IMR-90 (cell line): ENCODE results near the gene PRKD1. TPM values are rescaled to one million over a fixed set of nuclear protein-coding genes. Genes with fewer than 3 reads are reported as not detected.

Source experiments
- ATAC-seq: fragments of 200-7000 bp; cut with Tn5 transposase; 2 replicates; pipeline ENCODE4 v1.9.1; 2020; ENCODE audit warnings: low read depth, mild to moderate bottlenecking, moderate library complexity
- BruUV-seq: library from RNA; stranded (reverse); fragments of 400-500 nt; replicated peaks from 2 replicates; lab custom pipeline; 2021; lab: Mats Ljungman, UMichigan
- CTCF ChIA-PET: fragments of 300-600 bp; formaldehyde crosslinking; extraction: SDS; loops from one replicate; lab custom pipeline; 2021; ENCODE audit warnings: antibody characterized with exemption; lab: Yijun Ruan, JAX
- POLR2A ChIA-PET: fragments of 300-600 bp; sonication (Branson Sonifier 250); formaldehyde crosslinking; loops from one replicate; lab custom pipeline; 2022; ENCODE audit warnings: antibody characterized with exemption; ENCODE audit not compliant: unreplicated experiment; lab: Charles Lee
- DNase-seq: peaks from one replicate; pipeline ENCODE4 v3.0.0; 2013
- H2AFZ ChIP-seq: replicated peaks from 2 replicates; pipeline ENCODE3; 2013; ENCODE audit warnings: low read length, mild to moderate bottlenecking; ENCODE audit not compliant: poor library complexity
- H2AK5ac ChIP-seq: 2 replicates; pipeline ENCODE4 v1.6.1; 2013; ENCODE audit warnings: low read depth, low read length, inconsistent platforms
- H2AK9ac ChIP-seq: replicated peaks from 2 replicates; pipeline ENCODE3; 2013; ENCODE audit warnings: mild to moderate bottlenecking, low read depth, low read length, moderate library complexity; ENCODE audit not compliant: poor library complexity
- H2BK120ac ChIP-seq: 2 replicates; pipeline ENCODE4 v1.6.1; 2013; ENCODE audit warnings: low read depth, low read length, inconsistent platforms
- H2BK15ac ChIP-seq: 3 replicates; pipeline ENCODE4 v1.6.1; 2013; ENCODE audit warnings: low read depth, low read length, inconsistent platforms
- H2BK20ac ChIP-seq: 2 replicates; pipeline ENCODE4 v1.6.1; 2013; ENCODE audit warnings: low read depth, mild to moderate bottlenecking, inconsistent platforms, low read length, moderate library complexity
- H2BK5ac ChIP-seq: 2 replicates; pipeline ENCODE4 v1.6.1; 2013; ENCODE audit warnings: mild to moderate bottlenecking, low read depth, low read length, inconsistent platforms; ENCODE audit not compliant: poor library complexity, severe bottlenecking
- H3K14ac ChIP-seq: replicated peaks from 2 replicates; pipeline ENCODE4 v1.6.1; 2013; ENCODE audit warnings: low read depth, low read length, inconsistent platforms
- H3K18ac ChIP-seq: 2 replicates; pipeline ENCODE4 v1.6.1; 2013; ENCODE audit warnings: low read depth, low read length, control low read depth
- H3K23ac ChIP-seq: 2 replicates; pipeline ENCODE4 v1.6.1; 2013; ENCODE audit warnings: low read depth, low read length, inconsistent platforms
- H3K27ac ChIP-seq: 2 replicates; pipeline ENCODE4 v1.5.1; 2013; ENCODE audit warnings: mild to moderate bottlenecking, control low read depth, low read length; ENCODE audit not compliant: insufficient read depth
- H3K27me3 ChIP-seq: 2 replicates; pipeline ENCODE4 v1.6.1; 2013; ENCODE audit warnings: low read length; ENCODE audit not compliant: control insufficient read depth, insufficient read depth
- H3K36me3 ChIP-seq: 2 replicates; pipeline ENCODE4 v1.6.1; 2013; ENCODE audit warnings: low read length, mixed read lengths; ENCODE audit not compliant: control insufficient read depth, insufficient read depth
- H3K4ac ChIP-seq: 2 replicates; pipeline ENCODE4 v1.6.1; 2013; ENCODE audit warnings: low read depth, low read length, inconsistent platforms
- H3K4me1 ChIP-seq: 2 replicates; pipeline ENCODE4 v1.6.1; 2013; ENCODE audit warnings: low read length, mixed read lengths; ENCODE audit not compliant: control insufficient read depth, insufficient read depth
- H3K4me2 ChIP-seq: 2 replicates; pipeline ENCODE4 v1.6.1; 2013; ENCODE audit warnings: low read depth, mild to moderate bottlenecking, control low read depth, low read length, moderate library complexity
- H3K4me3 ChIP-seq: 2 replicates; pipeline ENCODE4 v1.5.1; 2013; ENCODE audit warnings: low read depth, mild to moderate bottlenecking, control low read depth, low read length, moderate library complexity; ENCODE audit not compliant: insufficient read depth
- H3K56ac ChIP-seq: 2 replicates; pipeline ENCODE4 v1.6.1; 2013; ENCODE audit warnings: low read length, inconsistent platforms; ENCODE audit not compliant: insufficient read depth; ENCODE audit errors: extremely low read depth
- H3K79me1 ChIP-seq, 2 experiments: 2 replicates each; pipeline ENCODE4 v1.6.1; 2013; ENCODE audit warnings: low read length in 2 of 2, inconsistent platforms in 1 of 2, low read depth in 1 of 2
- H3K9ac ChIP-seq: 2 replicates; pipeline ENCODE4 v1.6.1; 2013; ENCODE audit warnings: low read depth, low read length, control low read depth
- H3K9me1 ChIP-seq: 2 replicates; pipeline ENCODE4 v1.6.1; 2013; ENCODE audit warnings: low read length, inconsistent platforms; ENCODE audit not compliant: insufficient read depth
- H3K9me3 ChIP-seq: 2 replicates; pipeline ENCODE4 v1.6.1; 2013; ENCODE audit warnings: low read length; ENCODE audit not compliant: control insufficient read depth, insufficient read depth
- H4K20me1 ChIP-seq: 2 replicates; pipeline ENCODE4 v1.6.1; 2013; ENCODE audit warnings: low read length, inconsistent platforms; ENCODE audit not compliant: insufficient read depth
- H4K5ac ChIP-seq: 2 replicates; pipeline ENCODE4 v1.6.1; 2013; ENCODE audit warnings: mild to moderate bottlenecking, low read depth, low read length, control low read depth
- H4K8ac ChIP-seq, 2 experiments: 2 replicates each; pipeline ENCODE4 v1.6.1; 2013; ENCODE audit warnings: low read depth in 2 of 2, low read length in 2 of 2, control low read depth in 1 of 2, inconsistent platforms in 1 of 2
- H4K91ac ChIP-seq: 2 replicates; pipeline ENCODE4 v1.6.1; 2013; ENCODE audit warnings: low read depth, low read length, inconsistent platforms; ENCODE audit not compliant: insufficient read depth
- CEBPB ChIP-seq: IDR thresholded peaks from 2 replicates; pipeline ENCODE4 v1.6.1; 2012; ENCODE audit warnings: low read depth, low read length, improper control_type of control experiment
- MXI1 ChIP-seq: IDR thresholded peaks from 2 replicates; pipeline ENCODE4 v1.6.1; 2012; ENCODE audit warnings: low read depth, mild to moderate bottlenecking, low read length, moderate library complexity, borderline replicate concordance
- NFE2L2 ChIP-seq: fragments of 150-350 bp; IDR thresholded peaks from 2 replicates; pipeline ENCODE4 v1.6.1; 2016; ENCODE audit warnings: low read depth, mild to moderate bottlenecking, low read length
- WGBS, 2 experiments: methylation state at CpG; one replicate each; pipeline versions ENCODE4 v1.1.5 to v1.1.7; 2013; ENCODE audit warnings: missing lambda C conversion rate in 2 of 2; ENCODE audit not compliant: insufficient read length in 1 of 2; ENCODE audit errors: extremely low coverage in 2 of 2; 5-methylcytosine and 5-hydroxymethylcytosine counted together
- dilution Hi-C: fragments of 300-500 bp; cut with HindIII; formaldehyde crosslinking; loops from one replicate; pipeline ENCODE4 v1.14.3; 2018; ENCODE audit warnings: low sequenced_read_pairs; ENCODE audit not compliant: unreplicated experiment
- in situ Hi-C: fragments of 300-500 bp; cut with MboI; formaldehyde crosslinking; loops from 3 replicates; pipeline ENCODE4 v1.14.3; 2019; ENCODE audit warnings: low sequenced_read_pairs, inconsistent platforms, mixed read lengths
- intact Hi-C: fragments of 100-400 bp; cut with micrococcal nuclease; formaldehyde crosslinking; loops from 2 replicates; pipeline ENCODE4 v1.10.0; 2022
- polyA plus RNA-seq, 3 experiments: library from polyadenylated mRNA; depleted of rRNA; stranded (reverse); fragments of >200 nt; gene quantifications; 2 replicates each; pipeline ENCODE4 v1.2.3, GENCODE V29; 2012; ENCODE audit warnings: low replicate concordance in 1 of 3
- total RNA-seq: library from RNA; depleted of rRNA; stranded (reverse); fragments of >200 nt; gene quantifications from 2 replicates; pipeline ENCODE4 v1.2.3, GENCODE V29; 2012

Gene PRKD1
- total and polyA plus RNA-seq, 2 of the 4 experiments (the other 2 are of a cell fraction): 12.9 to 14.2 TPM

DNA sequence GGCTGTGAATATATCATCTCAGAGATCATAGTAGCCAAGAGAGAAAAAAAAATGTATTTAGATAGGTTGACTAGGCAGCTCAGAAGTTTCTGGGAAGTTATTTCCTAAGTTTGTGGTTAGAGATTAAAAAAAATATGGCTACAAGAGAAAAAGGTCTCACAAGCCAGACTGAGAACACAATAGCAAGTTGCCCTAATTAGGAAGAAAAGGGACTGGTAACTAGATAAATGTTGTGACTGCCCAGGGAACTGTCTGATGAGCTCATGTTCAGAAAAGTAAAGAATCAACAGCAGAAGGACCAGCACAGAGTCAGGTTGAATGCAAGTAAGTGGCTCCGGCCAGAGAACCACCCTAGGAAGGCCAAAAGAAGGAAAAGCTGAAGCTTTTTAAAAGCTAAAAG is 256.6 kb downstream of the PRKD1 start:
- Histone ChIP-seq H3K4me1 (peaks cover 2% of the 10 kb centered on the region; the same call in 1 of the 2 replicates), H3K79me1 (peaks cover 3% of the 10 kb centered on the region in 2 experiments; a peak in 3 of 4 replicates), H3K56ac (no peak overlapping the region), H3K4ac (no peak overlapping the region), H4K8ac (no peak overlapping the region), H4K91ac (no peak overlapping the region), H2AK5ac (no peak overlapping the region), H4K20me1 (no peaks in the 10 kb centered on the region), H3K18ac (peak overlapping the region; percentile 5; the same call in 1 of the 2 replicates), H3K14ac (no peak overlapping the region), H2BK120ac (no peak overlapping the region), H4K5ac (peak overlapping the region; percentile 42; the same call in 1 of the 2 replicates), H2AFZ (no peak overlapping the region), H3K27ac (peak overlapping the region; percentile 20; the same call in 1 of the 2 replicates), H3K23ac (no peak overlapping the region), H3K4me3 (no peak overlapping the region), H3K9me1 (peaks cover 3% of the 10 kb centered on the region; the same call in 1 of the 2 replicates), H2BK20ac (no peak overlapping the region), H3K9me3 (no peaks in the 10 kb centered on the region), H3K27me3 (no peaks in the 10 kb centered on the region), H2AK9ac (no peak overlapping the region), H3K4me2 (no peak overlapping the region), H3K9ac (no peak overlapping the region), H2BK15ac (no peak overlapping the region), H2BK5ac (no peak overlapping the region), H3K36me3 (no peaks in the 10 kb centered on the region)
- intact Hi-C loops: no loop called here
- TF ChIP-seq NFE2L2 (no peak), MXI1 (no peak), CEBPB (no peak)
- peak; percentile 26 for DNase-seq
- no TSS peak for BruUV-seq
- dilution Hi-C loops: no loop called here
- POLR2A ChIA-PET: no interaction called here
- in situ Hi-C loops: no loop called here
- no CpG with 5 or more reads among the region's 1 CpG for whole genome bisulfite sequencing, 2 experiments
- 0 out of 2 replicates have a peak, but pooled peaks have one; percentile 27 for ATAC-seq
- CTCF ChIA-PET: no interaction called here
